ENCODE results near the gene MDH2.
"Not testable (repeated sequence)": the region's sequence is repeated elsewhere in the genome, so short reads cannot be mapped to it uniquely, and the experiment has no call there.

Gene MDH2

GRCh38 chr7:76108540-76109233 is 60.8 kb downstream of the MDH2 start:
- DNase-seq = peak in 1 of 56 donors; percentile 0

DNA sequence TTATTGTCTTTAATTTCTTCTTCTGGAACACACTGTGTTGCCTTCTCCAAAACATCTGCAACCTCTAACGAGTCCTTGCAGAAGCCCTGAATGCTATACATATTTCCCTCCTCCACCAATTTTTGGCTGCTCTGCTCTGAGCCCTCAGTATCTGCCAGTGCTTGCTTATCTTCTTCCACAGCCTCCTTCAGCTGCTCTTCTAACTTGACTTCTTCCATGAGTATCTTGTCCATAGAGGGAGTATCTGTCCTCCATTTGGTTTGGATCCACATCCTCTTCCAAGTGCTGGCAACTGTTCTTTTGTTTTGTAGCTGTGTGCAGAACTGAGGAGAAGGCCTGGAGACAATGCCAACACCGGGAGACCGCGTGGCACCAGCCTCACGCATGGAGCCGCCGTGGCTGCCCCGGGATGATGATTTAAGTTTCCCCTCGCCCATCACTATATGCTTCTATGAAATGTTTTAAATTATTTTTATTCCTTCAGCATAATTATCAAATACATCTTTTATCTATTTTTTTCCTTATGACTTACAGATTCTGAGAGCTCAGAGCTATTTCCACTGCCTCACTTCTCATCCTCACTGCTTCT is 65.2 kb downstream of the MDH2 start:
- not testable (repeated sequence) for DNase-seq

- not testable (repeated sequence) for DNase-seq
Measured at GRCh38 chr7:76114742-76115141, 66.8 kb downstream of the MDH2 start.

Measured in nucleus accumbens (tissue), 56 donors.